ENCODE results near the gene RIMS3. TPM values are rescaled to one million over a fixed set of nuclear protein-coding genes. Genes with fewer than 3 reads are reported as not detected.
A peak's percentile ranks its signal among the peaks of the same experiment; 100 is the strongest.

The RIMS3 gene
- total RNA-seq, 4 donors from 2014 or later: 2.8 to 8.2 (median 4.8) TPM

DNA sequence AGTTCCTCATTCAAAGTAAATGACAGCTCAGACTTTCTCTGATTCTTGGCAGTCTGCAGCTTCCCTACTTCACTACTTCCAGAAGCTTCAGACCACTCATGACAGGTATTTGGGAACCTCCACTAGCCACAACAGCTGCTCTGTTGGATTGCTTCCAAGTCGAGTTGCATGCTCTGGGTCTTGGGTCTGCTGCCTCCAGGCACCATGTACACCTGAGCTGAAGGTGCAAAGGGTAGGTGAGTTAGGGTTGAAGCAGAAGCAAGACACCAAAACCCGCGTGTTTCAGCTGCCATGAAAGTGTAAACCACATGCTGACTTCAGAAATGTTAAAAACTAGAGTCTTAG, 71.3 kb downstream of the RIMS3 start:
- no peaks in the 10 kb centered on the region for H3K27me3 ChIP-seq
- H3K4me1 ChIP-seq: peaks cover 10% of the 10 kb centered on the region
- H3K4me3 ChIP-seq: no peak overlapping the region
- H3K27ac ChIP-seq: no peak overlapping the region
- no peaks in the 10 kb centered on the region for H3K36me3 ChIP-seq
- TF ChIP-seq CTCF (IDR thresholded peaks at IDR 0.05) (no peak), POLR2AphosphoS5 (IDR thresholded peaks at IDR 0.05) (no peak), POLR2A (IDR thresholded peaks at IDR 0.05) (no peak), EP300 (IDR thresholded peaks at IDR 0.05) (no peak)
- 59% methylated on average over 3 of the region's 3 CpGs for WGBS
- DNase-seq (ENCODE audit: low spot score in 2 of 2): no peak
- no peaks in the 10 kb centered on the region for H3K9me3 ChIP-seq

GRCh38 chr1:40593449-40594186, 71.9 kb downstream of the RIMS3 start:
- DNase-seq (ENCODE audit: low spot score in 2 of 2): no peak
- 32% methylated on average over 8 of the region's 8 CpGs for WGBS
- Histone ChIP-seq H3K36me3 (no peaks in the 10 kb centered on the region), H3K4me3 (no peak overlapping the region), H3K4me1 (peaks cover 10% of the 10 kb centered on the region), H3K9me3 (no peaks in the 10 kb centered on the region), H3K27me3 (no peaks in the 10 kb centered on the region), H3K27ac (no peak overlapping the region)
- TF ChIP-seq POLR2A (IDR thresholded peaks at IDR 0.05) (no peak), POLR2AphosphoS5 (IDR thresholded peaks at IDR 0.05) (no peak), CTCF (IDR thresholded peaks at IDR 0.05) (no peak), EP300 (IDR thresholded peaks at IDR 0.05) (no peak)

GRCh38 chr1:40592107-40592803, 73.2 kb downstream of the RIMS3 start:
- H3K4me3 ChIP-seq: no peak overlapping the region
- no peak overlapping the region for H3K27ac ChIP-seq
- TF ChIP-seq EP300 (IDR thresholded peaks at IDR 0.05): no peak
- peak in 1 of 2 donors; percentile 35 for TF ChIP-seq CTCF (IDR thresholded peaks at IDR 0.05)
- TF ChIP-seq POLR2AphosphoS5 (IDR thresholded peaks at IDR 0.05): no peak
- TF ChIP-seq POLR2A (IDR thresholded peaks at IDR 0.05): no peak
- H3K9me3 ChIP-seq: no peaks in the 10 kb centered on the region
- peaks cover 10% of the 10 kb centered on the region for H3K4me1 ChIP-seq
- no peaks in the 10 kb centered on the region for H3K36me3 ChIP-seq
- WGBS: 24% methylated on average over 6 of the region's 6 CpGs
- DNase-seq (ENCODE audit: low spot score in 2 of 2): no peak
- no peaks in the 10 kb centered on the region for H3K27me3 ChIP-seq

GRCh38 chr1:40588586-40588985, 76.9 kb downstream of the RIMS3 start:
- WGBS: 65% methylated on average over 2 of the region's 2 CpGs
- Histone ChIP-seq H3K27ac (no peak overlapping the region), H3K4me3 (no peak overlapping the region), H3K36me3 (no peaks in the 10 kb centered on the region), H3K9me3 (no peaks in the 10 kb centered on the region), H3K27me3 (no peaks in the 10 kb centered on the region), H3K4me1 (peaks cover 10% of the 10 kb centered on the region)
- DNase-seq (ENCODE audit: low spot score in 2 of 2): no peak
- no peak for TF ChIP-seq POLR2A (IDR thresholded peaks at IDR 0.05)
- no peak for TF ChIP-seq EP300 (IDR thresholded peaks at IDR 0.05)
- no peak for TF ChIP-seq CTCF (IDR thresholded peaks at IDR 0.05)
- no peak for TF ChIP-seq POLR2AphosphoS5 (IDR thresholded peaks at IDR 0.05)

GRCh38 chr1:40583980-40584379, 81.5 kb downstream of the RIMS3 start:
- TF ChIP-seq EP300 (IDR thresholded peaks at IDR 0.05): no peak
- H3K27ac ChIP-seq: no peak overlapping the region
- no peaks in the 10 kb centered on the region for H3K27me3 ChIP-seq
- H3K4me3 ChIP-seq: no peak overlapping the region
- no peaks in the 10 kb centered on the region for H3K36me3 ChIP-seq
- H3K9me3 ChIP-seq: no peaks in the 10 kb centered on the region
- 78% methylated on average over 6 of the region's 6 CpGs for WGBS
- no peak for DNase-seq (ENCODE audit: low spot score in 2 of 2)
- no peaks in the 10 kb centered on the region for H3K4me1 ChIP-seq
